Upper lobe of left lung (tissue), 4 donors: Measurements from ENCODE around the gene ARPIN.

Source experiments
- EP300 ChIP-seq, 4 donors: sonication (generic); formaldehyde crosslinking; IDR thresholded peaks; one replicate each; pipeline ENCODE4 v1.5.1; 2017; ENCODE audit warnings: antibody characterized with exemption in 4 of 4, control low read depth in 2 of 4
- POLR2A ChIP-seq, 4 donors: fragments of 450-650 bp; IDR thresholded peaks; one replicate each; pipeline ENCODE4 v1.5.1; 2016 to 2017; ENCODE audit warnings: antibody characterized with exemption in 4 of 4, mild to moderate bottlenecking in 2 of 4
- TF ChIP-seq, protein P1 (sequence below), 6 experiments: fragments of 450-650 bp in 4 of 6; fragments of 200-600 bp in 2 of 6; sonication (generic) in 2 of 6; IDR thresholded peaks; one replicate each; pipeline ENCODE4 v1.5.1; 2016 to 2019; ENCODE audit warnings: antibody characterized with exemption in 6 of 6

DNA sequence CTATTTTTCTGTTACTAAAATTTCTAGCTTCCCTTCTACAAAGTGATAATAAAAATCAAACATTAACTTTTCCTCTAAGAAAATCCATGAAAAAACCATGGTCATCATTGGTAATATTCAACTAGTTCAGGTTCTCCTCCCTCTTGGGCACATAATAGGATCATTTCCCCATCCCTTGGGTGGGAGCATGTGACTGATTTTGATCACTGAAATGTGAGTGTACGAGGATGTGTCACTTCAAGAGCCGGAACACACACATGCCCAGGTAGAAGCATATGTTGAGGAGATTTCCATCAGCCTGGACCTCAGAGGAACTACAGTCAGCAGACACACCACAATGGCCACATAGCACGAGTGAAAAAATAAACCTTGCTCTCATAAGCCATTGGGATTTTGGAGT is 55.1 kb downstream of the ARPIN start:
- TF ChIP-seq POLR2A (IDR thresholded peaks at IDR 0.05) (no peak), EP300 (IDR thresholded peaks at IDR 0.05) (no peak)
- TF ChIP-seq, protein P1, sequence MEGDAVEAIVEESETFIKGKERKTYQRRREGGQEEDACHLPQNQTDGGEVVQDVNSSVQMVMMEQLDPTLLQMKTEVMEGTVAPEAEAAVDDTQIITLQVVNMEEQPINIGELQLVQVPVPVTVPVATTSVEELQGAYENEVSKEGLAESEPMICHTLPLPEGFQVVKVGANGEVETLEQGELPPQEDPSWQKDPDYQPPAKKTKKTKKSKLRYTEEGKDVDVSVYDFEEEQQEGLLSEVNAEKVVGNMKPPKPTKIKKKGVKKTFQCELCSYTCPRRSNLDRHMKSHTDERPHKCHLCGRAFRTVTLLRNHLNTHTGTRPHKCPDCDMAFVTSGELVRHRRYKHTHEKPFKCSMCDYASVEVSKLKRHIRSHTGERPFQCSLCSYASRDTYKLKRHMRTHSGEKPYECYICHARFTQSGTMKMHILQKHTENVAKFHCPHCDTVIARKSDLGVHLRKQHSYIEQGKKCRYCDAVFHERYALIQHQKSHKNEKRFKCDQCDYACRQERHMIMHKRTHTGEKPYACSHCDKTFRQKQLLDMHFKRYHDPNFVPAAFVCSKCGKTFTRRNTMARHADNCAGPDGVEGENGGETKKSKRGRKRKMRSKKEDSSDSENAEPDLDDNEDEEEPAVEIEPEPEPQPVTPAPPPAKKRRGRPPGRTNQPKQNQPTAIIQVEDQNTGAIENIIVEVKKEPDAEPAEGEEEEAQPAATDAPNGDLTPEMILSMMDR (IDR thresholded peaks at IDR 0.05): no peak
